ENCODE data around the gene OSBP. TPM values are rescaled to one million over a fixed set of nuclear protein-coding genes. Genes with fewer than 3 reads are reported as not detected.
A peak's percentile ranks its signal among the peaks of the same experiment; 100 is the strongest.

OSBP gene
- total and polyA plus RNA-seq, 9 of the 15 experiments (the other 6 are each of a cell fraction or from before 2014, with no cell fraction given): 11.7 to 49.0 (median 28.7) TPM

DNA sequence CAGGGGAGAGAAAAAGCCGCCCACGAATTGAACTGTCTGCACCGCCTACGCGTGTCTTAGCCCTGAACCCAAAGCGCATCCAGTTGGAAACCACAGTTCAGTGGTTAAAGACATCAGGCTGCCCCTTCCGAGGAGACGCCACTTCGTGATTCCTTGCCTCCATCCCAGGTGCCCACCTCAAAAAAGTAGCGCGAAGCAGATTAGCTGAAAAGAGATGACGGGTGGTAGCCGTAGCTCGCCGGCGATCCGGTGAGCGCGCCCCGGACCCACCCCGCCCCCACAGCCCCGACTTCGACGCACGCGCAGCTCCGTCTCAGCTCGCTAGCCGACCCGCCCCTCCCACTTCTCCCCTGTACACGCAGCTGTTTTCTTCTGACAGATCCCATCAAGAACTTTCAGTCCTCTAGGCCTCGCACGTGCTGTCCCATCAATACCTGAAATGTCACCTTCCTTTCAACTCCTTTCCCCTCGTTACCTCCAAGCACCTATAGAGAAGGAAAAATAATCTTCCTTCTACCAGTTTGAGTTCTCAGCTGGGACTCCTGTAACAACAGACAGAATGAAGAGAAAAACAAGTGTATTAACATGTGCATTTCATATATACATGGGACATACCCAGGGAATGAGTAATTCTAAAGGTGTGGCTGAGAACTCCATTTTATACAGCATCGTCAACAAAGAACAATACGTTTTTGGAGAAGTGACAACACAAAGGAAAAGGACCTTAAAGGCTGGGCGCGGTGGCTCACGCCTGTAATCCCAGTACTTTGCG, 54.7 kb downstream of the OSBP start (continued):
- TF ChIP-seq, protein P1, sequence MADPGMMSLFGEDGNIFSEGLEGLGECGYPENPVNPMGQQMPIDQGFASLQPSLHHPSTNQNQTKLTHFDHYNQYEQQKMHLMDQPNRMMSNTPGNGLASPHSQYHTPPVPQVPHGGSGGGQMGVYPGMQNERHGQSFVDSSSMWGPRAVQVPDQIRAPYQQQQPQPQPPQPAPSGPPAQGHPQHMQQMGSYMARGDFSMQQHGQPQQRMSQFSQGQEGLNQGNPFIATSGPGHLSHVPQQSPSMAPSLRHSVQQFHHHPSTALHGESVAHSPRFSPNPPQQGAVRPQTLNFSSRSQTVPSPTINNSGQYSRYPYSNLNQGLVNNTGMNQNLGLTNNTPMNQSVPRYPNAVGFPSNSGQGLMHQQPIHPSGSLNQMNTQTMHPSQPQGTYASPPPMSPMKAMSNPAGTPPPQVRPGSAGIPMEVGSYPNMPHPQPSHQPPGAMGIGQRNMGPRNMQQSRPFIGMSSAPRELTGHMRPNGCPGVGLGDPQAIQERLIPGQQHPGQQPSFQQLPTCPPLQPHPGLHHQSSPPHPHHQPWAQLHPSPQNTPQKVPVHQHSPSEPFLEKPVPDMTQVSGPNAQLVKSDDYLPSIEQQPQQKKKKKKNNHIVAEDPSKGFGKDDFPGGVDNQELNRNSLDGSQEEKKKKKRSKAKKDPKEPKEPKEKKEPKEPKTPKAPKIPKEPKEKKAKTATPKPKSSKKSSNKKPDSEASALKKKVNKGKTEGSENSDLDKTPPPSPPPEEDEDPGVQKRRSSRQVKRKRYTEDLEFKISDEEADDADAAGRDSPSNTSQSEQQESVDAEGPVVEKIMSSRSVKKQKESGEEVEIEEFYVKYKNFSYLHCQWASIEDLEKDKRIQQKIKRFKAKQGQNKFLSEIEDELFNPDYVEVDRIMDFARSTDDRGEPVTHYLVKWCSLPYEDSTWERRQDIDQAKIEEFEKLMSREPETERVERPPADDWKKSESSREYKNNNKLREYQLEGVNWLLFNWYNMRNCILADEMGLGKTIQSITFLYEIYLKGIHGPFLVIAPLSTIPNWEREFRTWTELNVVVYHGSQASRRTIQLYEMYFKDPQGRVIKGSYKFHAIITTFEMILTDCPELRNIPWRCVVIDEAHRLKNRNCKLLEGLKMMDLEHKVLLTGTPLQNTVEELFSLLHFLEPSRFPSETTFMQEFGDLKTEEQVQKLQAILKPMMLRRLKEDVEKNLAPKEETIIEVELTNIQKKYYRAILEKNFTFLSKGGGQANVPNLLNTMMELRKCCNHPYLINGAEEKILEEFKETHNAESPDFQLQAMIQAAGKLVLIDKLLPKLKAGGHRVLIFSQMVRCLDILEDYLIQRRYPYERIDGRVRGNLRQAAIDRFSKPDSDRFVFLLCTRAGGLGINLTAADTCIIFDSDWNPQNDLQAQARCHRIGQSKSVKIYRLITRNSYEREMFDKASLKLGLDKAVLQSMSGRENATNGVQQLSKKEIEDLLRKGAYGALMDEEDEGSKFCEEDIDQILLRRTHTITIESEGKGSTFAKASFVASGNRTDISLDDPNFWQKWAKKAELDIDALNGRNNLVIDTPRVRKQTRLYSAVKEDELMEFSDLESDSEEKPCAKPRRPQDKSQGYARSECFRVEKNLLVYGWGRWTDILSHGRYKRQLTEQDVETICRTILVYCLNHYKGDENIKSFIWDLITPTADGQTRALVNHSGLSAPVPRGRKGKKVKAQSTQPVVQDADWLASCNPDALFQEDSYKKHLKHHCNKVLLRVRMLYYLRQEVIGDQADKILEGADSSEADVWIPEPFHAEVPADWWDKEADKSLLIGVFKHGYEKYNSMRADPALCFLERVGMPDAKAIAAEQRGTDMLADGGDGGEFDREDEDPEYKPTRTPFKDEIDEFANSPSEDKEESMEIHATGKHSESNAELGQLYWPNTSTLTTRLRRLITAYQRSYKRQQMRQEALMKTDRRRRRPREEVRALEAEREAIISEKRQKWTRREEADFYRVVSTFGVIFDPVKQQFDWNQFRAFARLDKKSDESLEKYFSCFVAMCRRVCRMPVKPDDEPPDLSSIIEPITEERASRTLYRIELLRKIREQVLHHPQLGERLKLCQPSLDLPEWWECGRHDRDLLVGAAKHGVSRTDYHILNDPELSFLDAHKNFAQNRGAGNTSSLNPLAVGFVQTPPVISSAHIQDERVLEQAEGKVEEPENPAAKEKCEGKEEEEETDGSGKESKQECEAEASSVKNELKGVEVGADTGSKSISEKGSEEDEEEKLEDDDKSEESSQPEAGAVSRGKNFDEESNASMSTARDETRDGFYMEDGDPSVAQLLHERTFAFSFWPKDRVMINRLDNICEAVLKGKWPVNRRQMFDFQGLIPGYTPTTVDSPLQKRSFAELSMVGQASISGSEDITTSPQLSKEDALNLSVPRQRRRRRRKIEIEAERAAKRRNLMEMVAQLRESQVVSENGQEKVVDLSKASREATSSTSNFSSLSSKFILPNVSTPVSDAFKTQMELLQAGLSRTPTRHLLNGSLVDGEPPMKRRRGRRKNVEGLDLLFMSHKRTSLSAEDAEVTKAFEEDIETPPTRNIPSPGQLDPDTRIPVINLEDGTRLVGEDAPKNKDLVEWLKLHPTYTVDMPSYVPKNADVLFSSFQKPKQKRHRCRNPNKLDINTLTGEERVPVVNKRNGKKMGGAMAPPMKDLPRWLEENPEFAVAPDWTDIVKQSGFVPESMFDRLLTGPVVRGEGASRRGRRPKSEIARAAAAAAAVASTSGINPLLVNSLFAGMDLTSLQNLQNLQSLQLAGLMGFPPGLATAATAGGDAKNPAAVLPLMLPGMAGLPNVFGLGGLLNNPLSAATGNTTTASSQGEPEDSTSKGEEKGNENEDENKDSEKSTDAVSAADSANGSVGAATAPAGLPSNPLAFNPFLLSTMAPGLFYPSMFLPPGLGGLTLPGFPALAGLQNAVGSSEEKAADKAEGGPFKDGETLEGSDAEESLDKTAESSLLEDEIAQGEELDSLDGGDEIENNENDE (IDR thresholded peaks at IDR 0.05; ENCODE audit: low read depth, low read length): no peak
- TF ChIP-seq, protein P2, sequence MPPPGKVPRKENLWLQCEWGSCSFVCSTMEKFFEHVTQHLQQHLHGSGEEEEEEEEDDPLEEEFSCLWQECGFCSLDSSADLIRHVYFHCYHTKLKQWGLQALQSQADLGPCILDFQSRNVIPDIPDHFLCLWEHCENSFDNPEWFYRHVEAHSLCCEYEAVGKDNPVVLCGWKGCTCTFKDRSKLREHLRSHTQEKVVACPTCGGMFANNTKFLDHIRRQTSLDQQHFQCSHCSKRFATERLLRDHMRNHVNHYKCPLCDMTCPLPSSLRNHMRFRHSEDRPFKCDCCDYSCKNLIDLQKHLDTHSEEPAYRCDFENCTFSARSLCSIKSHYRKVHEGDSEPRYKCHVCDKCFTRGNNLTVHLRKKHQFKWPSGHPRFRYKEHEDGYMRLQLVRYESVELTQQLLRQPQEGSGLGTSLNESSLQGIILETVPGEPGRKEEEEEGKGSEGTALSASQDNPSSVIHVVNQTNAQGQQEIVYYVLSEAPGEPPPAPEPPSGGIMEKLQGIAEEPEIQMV (tag; conservative IDR thresholded peaks at IDR 0.05; ENCODE audit: low read depth): no peak
- TF ChIP-seq NCOA1 (IDR thresholded peaks at IDR 0.05; ENCODE audit: low read depth) (no peak), GTF2F1 (IDR thresholded peaks at IDR 0.05; ENCODE audit: low read depth, low read length) (no peak), KDM5B (IDR thresholded peaks at IDR 0.05; ENCODE audit: insufficient replicate concordance, low read depth, low read length) (no peak), NFE2L1 (tag; IDR thresholded peaks at IDR 0.05; ENCODE audit: borderline replicate concordance, low read depth) (no peak), ZKSCAN3 (CRISPR knock-in tag; IDR thresholded peaks at IDR 0.05) (no peak), CBX8 (IDR thresholded peaks at IDR 0.05; ENCODE audit: borderline replicate concordance, extremely low read depth, low read depth, low read length, poor library complexity, severe bottlenecking) (no peak), MYC (IDR thresholded peaks at IDR 0.05; ENCODE audit: low read depth, low read length) (peak; percentile 80), MYC (CRISPR knock-in tag; IDR thresholded peaks at IDR 0.05; ENCODE audit: borderline replicate concordance, low read depth) (no peak), U2AF2 (optimal IDR thresholded peaks at IDR 0.05; ENCODE audit: low read depth, low read length) (no peak), HDAC2 (IDR thresholded peaks at IDR 0.05) (no peak; the same call in 1 of the 2 replicates), ESRRA (IDR thresholded peaks at IDR 0.05; ENCODE audit: borderline replicate concordance, low read depth) (no peak), EWSR1 (IDR thresholded peaks at IDR 0.05; ENCODE audit: borderline replicate concordance, low read depth, partially characterized antibody) (no peak), ZNF23 (CRISPR knock-in tag; IDR thresholded peaks at IDR 0.05) (no peak)

All from K562 (cell line).